Measurements from ENCODE around the gene RCVRN.

RCVRN gene

DNA sequence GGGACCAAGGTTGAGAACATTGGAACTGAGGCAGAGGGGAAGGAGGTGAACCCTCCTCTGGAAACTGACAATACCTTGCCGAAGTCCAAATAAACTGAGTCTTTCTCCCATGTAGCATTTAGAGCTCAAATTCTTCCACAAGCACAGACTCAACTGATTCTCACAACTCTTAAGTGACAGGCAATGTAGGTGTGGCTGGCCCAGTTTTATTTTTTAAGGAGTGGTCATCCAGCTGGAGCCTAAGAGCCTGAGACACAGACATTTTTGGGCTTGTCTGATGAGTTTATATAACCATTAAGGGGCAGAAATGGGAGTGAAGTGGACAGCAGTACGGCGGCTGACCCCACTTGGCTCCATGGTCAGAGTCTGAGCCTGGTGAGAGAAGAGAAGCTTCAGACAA lies 10.8 kb downstream of the RCVRN start:
- DNase-seq: no peak

DNA sequence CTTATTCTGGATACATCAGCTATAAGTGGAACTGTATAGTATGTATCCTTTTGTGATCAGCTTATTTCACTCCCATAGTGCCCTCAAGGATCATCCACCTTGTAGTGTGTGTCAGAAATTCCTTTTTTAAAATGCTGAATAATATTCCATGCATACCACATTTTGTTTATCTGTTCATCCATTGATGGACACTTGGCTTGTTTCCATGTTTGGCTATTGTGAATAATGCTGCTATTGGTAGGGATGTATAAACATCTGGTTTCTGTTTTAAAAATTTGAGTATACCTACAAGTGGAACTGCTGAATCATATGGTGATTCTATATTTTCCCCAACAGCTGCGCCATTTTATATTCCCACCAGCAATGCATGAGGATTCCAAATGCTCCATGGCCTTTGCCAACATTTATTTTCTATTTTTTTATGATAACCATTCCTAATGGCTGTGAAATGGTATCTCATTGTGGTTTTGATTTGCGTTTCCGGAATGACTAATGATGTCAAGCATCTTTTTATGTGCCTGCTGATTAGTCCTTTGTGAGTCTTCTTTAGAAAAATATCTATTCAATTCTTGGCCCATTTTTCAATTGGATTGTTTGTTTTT lies 11.6 kb downstream of the RCVRN start:
- no peak for DNase-seq

- no peak for DNase-seq
Measured at GRCh38 chr17:9890124-9890523, 14.9 kb downstream of the RCVRN start.

DNA sequence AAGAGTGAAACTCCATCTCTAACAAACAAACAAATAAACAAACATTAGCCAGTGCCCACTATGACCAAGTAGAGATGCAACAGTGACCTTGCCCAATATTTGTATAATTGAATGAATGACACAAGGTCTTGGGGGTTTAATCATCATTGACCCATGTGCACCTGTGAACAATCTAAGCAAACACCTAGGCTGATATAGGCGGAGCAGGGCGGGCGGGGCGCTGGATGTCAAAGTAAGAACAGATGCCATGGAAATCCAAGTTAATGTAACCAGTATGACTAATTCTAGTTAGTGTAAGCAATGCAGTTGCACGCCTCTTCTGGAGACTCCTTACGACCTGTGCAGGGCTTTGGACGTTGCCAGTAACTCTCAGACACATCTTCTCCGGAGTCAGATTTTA lies 17.6 kb downstream of the RCVRN start:
- no peak for DNase-seq

DNA sequence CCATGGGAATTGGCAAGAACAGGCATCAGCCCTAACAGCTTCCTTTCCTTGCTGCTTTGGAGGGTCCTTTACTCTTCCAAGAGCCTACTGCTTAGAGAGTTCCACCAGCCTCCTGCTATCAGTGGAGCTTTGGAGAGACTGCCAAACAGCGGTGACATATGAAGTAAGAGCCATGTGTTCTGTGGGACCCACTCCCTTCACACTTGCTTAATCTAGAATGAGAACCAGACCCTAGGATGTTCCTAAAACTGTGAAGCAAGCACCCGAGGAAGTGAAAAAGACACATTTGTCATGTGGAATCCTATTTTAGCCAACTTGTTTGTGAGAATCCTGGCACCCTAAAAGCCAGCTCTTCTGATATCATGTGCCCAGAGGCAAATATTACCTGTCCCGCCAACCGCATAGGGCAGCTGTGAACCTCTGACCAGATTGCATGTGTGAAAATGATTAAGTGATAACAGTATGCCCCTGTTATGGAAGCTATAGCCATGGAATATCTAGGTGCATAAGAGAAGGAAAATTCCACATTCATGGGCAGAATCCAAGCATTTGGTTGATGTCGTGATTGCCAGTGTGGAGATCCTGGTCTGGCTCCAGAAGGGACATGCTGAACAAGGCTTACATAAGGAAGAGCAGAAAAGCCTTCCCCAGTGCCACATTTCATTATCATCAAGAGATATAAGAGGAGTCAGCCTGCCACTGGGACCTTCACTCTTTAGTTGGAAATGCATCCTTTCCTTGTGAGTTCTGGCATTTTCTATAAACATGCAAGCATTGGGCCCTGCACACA lies 18.7 kb downstream of the RCVRN start:
- no peak for DNase-seq

DNA sequence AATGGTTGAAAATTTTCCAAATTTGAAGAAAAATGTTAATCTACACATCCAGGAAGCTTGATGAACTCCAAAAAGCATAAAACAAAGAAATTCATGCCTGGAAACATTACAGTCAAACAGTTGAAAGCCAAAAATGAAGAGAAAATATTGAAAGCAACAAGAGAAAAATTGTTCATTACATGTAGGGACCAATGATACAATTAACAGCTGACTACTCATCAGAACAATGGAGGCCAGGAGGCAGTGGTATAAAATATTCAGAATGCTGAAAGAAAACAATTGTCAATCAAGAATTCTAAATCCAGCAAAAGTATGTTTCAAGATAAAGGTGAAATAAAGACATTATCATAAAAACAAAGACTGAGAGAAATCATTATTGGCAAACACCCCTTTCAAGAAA lies 21.6 kb downstream of the RCVRN start:
- DNase-seq: no peak

DNA sequence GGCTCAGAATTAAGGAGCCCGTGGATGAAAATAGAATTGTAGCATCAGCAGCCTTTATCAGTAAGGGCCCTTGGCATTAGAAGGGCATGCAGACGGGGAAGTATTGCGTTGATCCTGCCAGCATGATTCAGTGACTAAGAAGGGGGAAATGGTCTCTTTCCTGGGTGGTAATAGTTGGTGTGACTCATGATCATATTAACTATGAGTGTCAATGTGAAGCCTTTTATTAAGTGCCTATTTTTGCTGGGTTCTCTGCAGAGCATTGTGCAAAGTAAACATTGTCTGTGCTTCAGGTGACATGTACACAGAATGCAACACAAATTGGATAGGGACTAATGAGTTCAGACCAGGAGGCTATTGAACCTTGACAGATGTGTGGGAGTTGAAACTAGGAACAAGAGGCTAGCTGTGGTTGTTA lies 24.5 kb downstream of the RCVRN start:
- no peak for DNase-seq

DNA sequence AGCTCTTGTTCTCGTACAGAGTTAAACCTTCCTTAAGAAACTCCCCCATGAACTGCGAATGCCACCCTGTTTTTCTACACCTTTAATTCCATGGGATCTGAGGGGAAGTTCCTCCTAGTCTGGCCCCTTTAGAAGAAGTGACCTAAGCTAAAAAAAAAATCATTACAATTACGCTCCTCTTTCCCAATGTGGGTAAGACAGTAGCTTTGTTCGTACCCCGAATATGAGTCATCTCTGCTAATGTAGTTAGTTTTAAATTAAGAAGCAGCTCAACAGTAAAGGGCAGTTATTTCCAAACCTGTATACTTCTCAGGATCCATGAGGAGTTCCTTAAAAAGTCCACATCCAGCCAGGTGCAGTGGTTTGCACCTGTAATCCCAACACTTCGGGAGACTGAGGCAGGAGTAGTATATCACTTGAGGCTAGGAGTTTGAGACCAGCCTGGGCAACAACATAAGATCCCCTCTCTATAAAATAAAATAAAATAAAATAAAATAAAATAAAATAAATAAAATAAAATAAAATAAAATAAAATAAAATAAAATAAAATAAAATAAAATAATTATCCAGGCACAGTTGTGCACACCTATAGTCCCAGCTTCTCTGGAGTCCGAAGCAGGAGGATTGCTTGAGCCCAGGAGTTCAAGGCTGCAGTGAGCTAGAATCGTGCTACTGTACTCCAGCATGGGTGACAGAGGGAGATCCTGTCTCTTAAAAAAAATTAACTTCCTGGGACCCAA lies 26.1 kb downstream of the RCVRN start:
- no peak for DNase-seq

- DNase-seq: no peak
Measured at GRCh38 chr17:9878356-9878755, 26.7 kb downstream of the RCVRN start.

DNA sequence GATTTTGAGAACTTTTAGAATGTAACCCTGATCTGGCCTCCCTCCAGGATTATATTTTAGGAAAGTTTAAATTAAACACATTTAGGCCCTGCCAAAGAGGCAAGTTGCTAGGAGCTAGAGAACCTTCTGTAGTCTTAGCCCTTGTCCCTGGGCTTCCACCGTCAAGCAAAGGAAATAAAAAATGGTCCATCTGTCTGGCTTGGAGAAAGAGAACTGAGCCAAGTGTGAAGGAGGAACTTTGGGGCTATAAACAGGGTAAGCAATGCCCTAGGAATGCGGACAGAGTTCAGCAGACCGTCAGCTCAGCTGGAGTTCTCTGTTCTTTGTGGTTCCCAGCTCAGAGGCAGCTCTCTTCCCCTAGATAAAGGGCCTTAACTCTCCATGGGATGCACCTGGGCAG lies 29.6 kb downstream of the RCVRN start:
- DNase-seq: no peak

- no peak for DNase-seq
Measured at GRCh38 chr17:9874722-9875121, 30.3 kb downstream of the RCVRN start.

GRCh38 chr17:9872852-9873251 lies 32.2 kb downstream of the RCVRN start:
- no peak for DNase-seq

GRCh38 chr17:9868552-9868951 lies 36.5 kb downstream of the RCVRN start:
- no peak for DNase-seq

DNA sequence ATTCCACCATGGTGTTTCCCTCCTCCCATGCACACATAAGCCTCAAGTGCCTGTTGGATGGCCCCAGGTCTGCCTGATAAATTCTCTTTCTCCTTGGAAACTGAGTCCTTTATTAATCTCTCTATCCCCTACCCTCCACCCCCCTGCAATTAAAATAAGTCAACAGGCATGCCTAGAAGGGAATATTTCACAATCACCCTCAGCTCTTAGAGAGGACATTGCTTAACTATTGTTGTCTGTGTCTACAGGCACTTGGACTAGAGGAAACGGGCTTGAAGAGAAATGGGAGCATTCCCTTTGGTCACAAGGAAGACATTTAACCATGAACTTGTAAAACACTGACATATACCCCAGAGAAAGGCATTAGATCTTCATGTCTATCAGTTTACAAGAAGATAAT lies 39.5 kb downstream of the RCVRN start:
- no peak for DNase-seq

DNA sequence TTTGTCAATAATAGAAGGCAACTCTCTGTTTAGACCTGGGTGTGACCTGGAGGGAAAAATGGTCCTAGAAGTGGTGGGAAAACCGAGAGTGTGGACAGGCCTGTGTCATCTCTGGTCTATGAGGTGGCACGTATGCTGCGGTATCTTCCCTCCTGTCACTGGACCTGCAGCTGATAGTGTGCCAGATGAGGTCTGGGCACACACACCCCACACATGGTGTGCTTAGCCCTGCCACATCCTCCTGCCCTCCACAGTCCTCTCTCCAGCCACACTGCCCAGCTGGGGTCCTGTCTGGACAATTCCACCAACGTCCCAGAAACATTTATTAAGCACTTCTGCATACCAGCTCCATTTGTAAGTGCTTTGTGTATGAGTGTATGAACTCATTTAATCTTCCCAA lies 42.1 kb downstream of the RCVRN start:
- DNase-seq: no peak

DNA sequence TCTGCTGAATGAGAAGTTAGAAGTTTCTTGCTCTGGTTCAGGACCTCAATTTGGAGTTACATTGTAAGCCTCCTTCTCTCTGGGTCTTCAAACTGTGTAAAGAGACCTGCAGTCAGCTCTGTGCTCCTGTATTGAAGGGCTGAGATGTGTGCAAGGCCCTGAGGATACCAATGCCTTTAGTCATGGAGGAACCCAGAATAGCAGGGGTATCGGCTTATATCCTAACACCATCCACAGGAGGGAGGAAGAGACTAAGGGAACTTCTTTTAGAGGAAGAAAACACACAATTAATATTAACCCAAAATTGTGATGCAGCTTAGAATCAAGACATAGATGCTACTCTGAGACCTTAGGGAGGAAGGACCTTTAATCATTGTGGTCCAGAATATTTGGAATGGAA lies 42.9 kb downstream of the RCVRN start:
- no peak for DNase-seq

- DNase-seq: no peak
Measured at GRCh38 chr17:9860851-9861250, 44.2 kb downstream of the RCVRN start.

DNA sequence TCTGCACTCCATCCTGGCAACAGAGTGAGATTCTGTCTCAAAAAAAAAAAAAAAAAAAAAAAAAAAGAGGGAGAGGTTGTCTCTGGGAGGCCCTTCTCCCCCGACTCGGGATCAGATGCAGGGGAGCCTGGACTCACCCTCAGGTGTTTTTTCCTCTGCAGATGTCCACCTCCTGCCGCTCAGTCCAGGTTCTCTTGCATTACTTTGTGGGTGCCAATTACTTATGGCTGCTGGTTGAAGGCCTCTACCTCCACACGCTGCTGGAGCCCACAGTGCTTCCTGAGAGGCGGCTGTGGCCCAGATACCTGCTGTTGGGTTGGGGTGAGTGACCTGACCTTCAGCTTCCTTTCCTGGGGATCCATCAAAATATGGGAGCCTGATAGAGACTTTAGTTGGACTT lies 45.3 kb downstream of the RCVRN start:
- DNase-seq: no peak

DNA sequence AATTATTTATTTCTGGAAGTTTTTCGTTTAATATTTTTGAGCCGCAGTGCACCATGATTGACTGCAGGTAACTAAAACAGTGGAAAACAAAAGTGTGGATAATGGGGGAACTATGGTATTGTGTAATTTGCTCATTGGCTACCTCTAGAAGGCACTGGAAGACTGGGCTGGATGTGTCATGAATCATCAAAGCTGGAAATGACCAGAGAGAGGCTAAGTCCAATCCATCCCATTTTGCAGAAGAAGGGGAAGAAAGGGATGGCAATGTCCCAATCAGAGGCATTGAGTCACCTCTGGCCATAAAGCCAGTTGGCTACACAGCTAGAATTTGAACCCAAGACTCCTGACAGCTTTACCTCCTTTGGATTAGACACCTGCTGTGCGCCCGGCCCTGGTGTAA lies 50.0 kb downstream of the RCVRN start:
- no peak for DNase-seq

GRCh38 chr17:9854255-9854654 lies 50.8 kb downstream of the RCVRN start:
- no peak for DNase-seq

- DNase-seq: no peak
Measured at GRCh38 chr17:9850151-9850550, 54.9 kb downstream of the RCVRN start.
